Hypothalamus (tissue), 51 donors: ENCODE measurements around the gene TSHZ2.
"Not testable (repeated sequence)": the region's sequence is repeated elsewhere in the genome, so short reads cannot be mapped to it uniquely, and the experiment has no call there.

Experiments
- DNase-seq, 51 donors: peaks; one replicate each; lab custom pipeline; 2025; lab: John Stamatoyannopoulos, UW

Gene TSHZ2

GRCh38 chr20:53463101-53463972, 491.2 kb downstream of the TSHZ2 start:
- DNase-seq, result no peak

DNA sequence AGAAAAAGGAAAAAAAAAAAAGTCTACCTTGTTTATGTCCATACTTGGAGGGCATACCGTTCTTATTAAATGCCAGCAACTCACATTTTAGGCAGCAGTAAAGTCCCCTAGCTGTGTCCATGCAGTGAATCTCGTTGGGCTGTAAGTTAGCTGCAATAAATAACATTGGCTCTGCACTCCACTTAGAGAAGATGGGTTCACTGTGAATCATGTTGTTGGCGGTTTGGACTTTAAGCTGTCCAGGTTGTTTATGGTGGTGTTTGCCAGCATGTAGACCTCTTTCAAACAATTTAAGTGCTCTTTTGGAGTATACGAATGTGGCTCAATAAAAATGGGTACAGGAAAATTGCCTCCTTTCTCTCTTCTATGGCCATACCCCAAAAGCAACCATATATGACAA, 494.1 kb downstream of the TSHZ2 start:
- DNase-seq, result no peak

DNA sequence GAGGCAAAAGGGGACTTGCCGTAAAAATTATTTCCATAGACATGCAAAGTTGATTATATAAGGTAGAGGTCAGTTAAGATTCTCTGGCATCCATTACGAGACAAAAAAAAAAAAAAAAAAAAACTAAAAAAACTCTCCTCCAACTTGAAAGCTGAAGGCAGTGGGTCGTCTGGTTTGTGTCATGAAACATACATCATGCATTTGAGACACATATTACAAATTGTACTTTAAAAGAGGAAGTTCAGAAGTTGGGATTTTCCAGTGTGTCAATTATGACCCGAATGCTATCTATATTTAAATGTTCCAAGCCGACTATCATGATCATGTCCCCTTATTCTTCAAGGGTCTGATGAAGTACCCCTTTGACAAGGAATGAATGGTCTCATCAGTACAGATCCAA, 496.4 kb downstream of the TSHZ2 start:
- no peak for DNase-seq

DNA sequence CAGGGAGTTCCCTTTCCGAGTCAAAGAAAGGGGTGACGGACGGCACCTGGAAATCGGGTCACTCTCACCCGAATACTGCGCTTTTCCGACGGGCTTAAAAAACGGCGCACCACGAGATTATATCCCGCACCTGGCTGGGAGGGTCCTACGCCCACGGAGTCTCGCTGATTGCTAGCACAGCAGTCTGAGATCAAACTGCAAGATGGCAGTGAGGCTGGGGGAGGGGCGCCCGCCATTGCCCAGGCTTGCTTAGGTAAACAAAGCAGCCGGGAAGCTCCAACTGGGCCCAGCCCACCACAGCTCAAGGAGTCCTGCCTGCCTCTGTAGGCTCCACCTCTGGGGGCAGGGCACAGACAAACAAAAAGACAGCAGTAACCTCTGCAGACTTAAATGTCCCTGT, 500.7 kb downstream of the TSHZ2 start:
- not testable (repeated sequence) for DNase-seq

- DNase-seq, result no peak
Measured at GRCh38 chr20:53480913-53481312, 508.8 kb downstream of the TSHZ2 start.

- DNase-seq, result no peak
Measured at GRCh38 chr20:53487461-53488200, 515.5 kb downstream of the TSHZ2 start.

- no peak for DNase-seq
Measured at GRCh38 chr20:53488775-53489272, 516.7 kb downstream of the TSHZ2 start.

DNA sequence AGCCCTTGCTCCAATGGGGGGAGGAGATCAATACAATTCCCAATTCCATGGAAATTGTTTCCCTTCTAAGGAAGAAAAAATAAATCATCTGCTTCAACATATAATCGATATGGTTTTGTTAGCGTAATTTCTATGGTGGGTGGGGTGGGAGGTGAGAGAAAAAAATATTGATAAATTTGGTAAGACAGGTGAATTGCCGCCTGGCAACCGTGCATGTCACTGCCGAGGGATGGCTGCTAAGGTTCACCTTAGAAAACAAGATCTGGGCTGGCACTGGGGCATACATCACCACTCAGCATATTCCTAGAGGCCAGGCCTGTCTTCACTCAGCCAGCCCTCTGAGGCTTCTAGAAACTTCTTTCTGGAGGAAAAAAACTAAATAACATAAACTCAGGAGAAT, 517.4 kb downstream of the TSHZ2 start:
- no peak for DNase-seq

DNA sequence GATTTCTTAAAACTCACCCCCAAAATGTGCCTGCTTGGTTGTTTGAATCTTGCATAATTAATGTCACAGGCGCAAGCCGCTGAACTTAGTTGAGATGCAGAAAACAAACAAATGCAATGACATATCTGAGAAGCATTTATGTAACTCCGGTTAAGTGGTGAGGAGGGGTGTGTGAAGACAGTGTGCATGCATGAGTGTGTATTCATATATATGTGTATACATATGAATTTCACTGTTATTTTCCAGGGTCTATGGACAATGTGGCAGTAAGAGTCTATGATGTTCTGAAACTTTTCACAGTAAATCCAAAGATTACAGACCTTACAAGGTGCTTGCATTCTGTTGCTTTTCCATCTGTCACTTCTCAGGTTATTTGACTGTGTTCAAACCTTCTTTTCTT, 518.5 kb downstream of the TSHZ2 start:
- DNase-seq, result no peak

DNA sequence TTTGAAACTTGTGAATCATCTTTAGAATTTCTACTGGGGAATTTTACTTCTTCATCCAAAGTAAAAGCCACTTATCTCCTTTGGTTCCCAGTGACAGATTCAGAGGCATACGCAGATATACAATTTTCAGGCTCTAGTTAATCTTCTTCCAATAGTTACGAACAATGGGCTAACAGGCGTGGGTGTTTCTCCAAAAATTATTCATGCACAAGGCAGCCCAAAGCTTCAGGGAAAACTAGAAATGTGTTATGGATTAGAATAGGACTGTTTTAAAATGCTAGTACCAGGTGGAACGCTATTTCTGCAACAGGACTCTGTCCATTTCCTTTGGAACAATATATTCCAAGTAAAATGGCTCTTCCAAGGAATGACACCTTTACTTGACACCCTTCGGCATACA, 519.3 kb downstream of the TSHZ2 start:
- no peak for DNase-seq

- no peak for DNase-seq
Measured at GRCh38 chr20:53492212-53492611, 520.1 kb downstream of the TSHZ2 start.

- no peak for DNase-seq
Measured at GRCh38 chr20:53493311-53493857, 521.2 kb downstream of the TSHZ2 start.

GRCh38 chr20:53494753-53495152, 522.6 kb downstream of the TSHZ2 start:
- DNase-seq, result no peak

DNA sequence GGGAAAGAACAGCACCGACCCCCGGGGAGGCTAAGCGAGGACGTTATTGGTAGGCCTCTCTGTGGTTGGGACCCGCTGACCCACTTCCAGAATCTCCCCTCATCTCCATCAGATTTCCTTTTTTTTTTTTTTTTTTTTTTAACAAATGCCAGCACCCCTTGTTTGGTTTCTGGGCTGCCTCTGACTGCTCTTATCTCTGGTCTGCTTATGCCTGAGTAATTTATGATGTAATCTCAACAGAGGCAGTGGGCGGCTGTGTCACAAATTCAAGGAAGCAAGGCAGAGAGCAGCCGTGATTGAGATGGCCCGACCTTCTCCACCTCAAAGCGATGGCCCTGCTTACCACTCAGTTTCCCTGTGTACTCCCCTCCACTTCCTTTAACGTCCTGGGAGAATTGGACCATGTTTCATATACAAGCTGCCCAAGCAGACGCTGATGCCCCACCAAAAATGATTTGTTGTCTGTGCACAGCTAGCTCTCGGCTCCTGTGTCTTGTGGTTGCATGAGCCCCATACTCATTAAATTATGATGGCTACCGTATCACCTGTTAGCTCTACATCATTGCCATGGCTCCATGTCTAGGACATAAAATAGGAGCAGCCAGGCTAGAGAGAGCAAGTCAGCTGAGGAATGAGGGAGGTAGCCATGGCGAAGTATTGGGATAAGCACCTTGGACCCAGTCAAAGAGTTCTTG, 523.4 kb downstream of the TSHZ2 start:
- no peak for DNase-seq

GRCh38 chr20:53497246-53497645, 525.1 kb downstream of the TSHZ2 start:
- DNase-seq, result no peak

- no peak for DNase-seq
Measured at GRCh38 chr20:53498341-53498740, 526.2 kb downstream of the TSHZ2 start.

- DNase-seq, result no peak
Measured at GRCh38 chr20:53500651-53501050, 528.5 kb downstream of the TSHZ2 start.

GRCh38 chr20:53502820-53503219, 530.7 kb downstream of the TSHZ2 start:
- DNase-seq, result no peak

DNA sequence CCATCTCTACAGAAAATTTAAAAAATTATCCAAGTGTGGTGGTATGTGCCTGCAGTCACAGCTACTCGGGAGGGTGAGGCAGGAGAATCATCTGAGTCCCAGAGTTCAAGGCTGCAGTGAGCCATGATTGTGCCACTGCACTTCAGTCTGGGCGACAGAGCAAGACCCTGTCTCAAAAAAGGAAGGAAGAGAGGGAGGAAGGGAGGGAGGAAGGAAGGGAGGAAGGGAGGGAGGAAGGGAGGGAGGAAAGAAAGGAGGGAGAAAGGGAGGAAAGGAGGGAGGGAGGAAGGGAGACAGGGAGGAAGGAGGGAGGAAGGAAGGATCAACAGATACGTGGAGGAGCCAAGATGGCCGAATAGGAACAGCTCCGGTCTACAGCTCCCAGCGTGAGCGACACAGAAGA, 531.4 kb downstream of the TSHZ2 start:
- DNase-seq, result no peak

- DNase-seq, result not testable (repeated sequence)
Measured at GRCh38 chr20:53504106-53504505, 531.9 kb downstream of the TSHZ2 start.

- no peak for DNase-seq
Measured at GRCh38 chr20:53510262-53510661, 538.1 kb downstream of the TSHZ2 start.
